NCI-H128 (cell line): ENCODE results near the gene KRTAP29-1.

Experiments
- DNase-seq: peaks from one replicate; lab custom pipeline; 2025; ENCODE audit not compliant: unreplicated experiment; lab: John Stamatoyannopoulos, UW

Gene KRTAP29-1

DNA sequence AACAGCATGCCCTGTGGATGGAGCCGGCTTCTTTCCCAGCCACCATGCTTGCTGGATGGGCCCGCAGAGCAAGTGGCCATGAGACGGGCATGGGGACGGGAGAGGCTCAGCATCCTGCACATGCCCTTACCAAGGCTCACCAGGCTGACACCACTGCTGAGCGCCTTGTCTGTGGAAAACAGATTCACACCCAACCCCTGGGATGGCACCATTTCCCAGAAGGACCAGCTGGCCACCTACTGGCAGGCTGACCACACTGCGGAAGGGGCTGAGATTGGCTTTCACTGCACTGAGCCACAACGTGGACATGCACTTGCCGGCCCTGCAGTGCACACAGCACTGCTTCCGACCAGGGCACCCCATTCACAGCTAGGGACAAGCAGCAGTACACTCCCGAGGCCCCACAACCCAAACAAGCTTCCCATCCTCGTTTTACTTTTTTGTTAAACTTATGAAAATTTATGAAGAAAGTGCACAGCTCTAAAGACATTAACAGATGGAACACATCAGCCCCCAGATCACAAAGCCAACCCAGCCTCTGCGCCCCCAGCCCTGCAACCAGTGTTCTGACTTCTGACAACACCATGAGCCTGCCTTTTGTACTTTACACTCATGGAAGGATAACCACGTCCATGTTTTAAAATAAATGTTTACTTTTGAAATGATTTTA lies 26.8 kb upstream of the KRTAP29-1 start:
- no peak for DNase-seq

DNA sequence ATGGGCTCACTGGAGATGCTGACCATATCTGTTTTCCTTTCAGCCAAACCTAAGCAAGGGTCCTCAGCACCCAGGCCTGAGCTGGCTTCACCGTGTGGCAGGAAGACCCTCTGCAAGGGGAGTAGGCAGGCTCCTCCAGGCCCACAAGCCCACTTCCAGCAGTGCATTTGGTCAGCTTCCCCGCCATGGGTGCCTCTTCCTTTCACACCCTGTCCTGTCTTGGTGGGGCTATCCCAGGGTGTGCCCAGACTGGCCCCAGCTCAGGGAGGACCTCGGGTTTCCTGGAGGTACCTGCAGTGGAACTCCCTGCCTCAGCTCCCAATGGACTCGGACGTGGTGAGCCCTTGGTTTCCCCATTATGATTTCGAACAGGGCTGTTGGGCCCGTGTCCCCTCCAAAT lies 25.6 kb upstream of the KRTAP29-1 start:
- DNase-seq = no peak

DNA sequence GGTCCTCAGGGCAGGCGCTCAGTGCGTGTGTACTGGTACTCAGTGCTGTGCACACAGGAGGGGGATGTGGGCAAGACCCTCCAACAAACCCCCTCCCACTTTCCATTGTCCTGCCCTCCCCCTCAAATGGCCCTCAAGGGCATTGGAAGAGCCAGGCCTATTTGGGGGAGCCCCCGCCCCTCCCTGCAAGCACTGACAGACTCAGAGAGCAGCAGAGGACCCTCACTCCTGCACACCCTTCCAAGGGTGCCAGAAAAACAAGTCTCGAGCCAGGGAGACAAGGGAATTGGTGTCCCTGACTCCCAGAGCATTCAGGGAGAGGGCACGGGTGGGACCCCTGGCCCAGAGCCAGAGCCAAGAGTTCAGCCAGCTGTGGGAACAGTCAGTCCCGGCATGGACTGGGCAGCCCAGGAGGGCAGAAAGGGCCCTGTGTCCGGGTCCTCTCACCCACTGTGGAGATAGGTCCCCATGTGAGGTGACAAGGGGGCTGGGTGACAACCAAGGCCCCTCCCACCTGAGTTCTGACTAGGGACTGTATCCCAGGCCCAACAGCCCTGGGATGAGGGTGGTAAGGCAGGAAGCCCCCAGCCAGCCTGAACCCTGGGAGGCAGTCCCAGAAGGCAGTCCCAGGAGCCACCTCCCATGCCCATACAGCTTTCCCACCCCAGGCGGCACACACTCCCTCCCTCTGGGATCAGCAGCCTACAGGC lies 24.9 kb upstream of the KRTAP29-1 start:
- no peak for DNase-seq

DNA sequence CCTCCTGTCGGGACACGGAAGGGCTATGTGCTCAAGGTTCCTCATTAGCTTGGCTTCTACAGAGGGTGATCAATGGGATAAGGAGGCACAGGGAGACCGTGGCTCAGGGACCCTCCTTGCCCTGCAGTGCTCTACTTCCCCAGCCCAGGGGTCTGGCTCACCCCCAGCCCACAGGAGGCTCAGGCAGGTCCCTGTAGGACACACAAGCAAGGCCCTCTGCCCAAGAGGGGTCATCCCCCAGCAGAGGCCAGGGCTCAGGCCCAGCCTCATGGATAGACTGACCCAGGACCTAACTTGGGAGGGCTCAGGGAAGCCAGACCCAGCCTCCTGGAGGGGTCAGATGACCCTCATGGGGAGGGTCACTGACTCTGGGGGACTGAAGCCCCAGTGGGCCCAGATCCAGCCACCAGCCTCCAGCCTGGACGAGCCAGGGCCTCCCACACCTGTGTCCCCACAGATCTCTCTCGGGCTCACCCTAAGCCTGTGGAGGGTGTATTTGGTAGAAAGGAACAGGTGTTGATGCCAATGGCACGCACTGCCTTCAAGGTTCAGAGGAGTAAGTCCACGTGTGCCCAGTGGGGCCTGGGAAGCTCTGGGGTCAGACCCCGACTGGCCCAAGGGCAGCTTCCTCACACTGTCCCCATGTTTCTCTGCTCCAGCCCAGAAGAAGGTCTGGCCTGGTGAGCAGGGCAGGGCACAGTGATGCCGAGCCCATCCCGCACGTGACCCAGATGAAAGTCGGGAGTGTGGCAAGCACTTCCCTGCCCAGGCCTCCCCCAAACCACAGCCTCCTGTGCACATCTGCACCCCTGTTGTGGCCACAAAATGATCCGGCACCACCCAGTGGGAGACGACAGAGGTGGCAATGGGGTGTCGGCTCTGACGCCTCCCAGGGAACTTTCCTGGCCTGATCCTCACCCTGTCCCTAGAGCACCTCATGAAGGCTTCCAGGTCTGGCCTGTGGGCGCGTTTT lies 23.8 kb upstream of the KRTAP29-1 start:
- no peak for DNase-seq

DNA sequence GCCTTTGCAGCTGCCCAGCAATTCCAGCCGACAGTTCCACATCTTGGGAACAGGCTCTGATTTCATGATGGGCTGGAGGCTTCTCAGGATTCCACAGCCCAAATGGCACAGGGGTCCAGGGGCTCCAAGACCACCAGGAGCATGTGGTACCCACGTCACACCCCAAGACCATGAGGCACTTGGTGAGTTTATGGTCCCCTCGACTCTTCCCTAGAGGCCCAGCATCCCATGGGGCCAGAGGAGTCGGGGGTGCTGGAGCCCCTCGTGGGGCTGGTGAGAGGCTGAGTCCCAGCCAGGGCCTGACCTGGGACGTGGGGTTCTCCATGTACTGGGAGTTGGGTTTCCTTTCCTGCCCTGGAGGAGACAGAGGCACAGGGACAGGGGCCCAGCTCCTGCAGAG lies 23.0 kb upstream of the KRTAP29-1 start:
- DNase-seq = no peak

DNA sequence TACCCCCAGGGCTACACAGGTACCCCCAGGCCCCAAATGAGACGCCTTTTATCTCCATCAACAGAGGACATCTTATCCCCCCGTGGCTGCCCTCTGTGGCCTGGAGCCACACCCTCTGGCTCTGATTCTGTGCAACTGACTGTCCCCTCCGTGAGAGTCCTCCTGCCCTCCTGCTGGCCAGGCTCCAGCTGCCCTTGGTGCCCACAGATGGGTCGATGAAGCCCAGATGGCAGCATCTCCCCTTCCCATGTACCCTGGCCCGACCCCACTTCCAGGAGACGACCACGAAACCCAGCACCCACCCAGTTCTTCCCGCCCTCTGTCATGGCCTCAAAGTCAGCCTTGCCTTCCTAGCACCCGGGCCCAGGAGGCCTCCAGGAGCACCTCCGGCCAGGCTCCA lies 22.5 kb upstream of the KRTAP29-1 start:
- DNase-seq = no peak

DNA sequence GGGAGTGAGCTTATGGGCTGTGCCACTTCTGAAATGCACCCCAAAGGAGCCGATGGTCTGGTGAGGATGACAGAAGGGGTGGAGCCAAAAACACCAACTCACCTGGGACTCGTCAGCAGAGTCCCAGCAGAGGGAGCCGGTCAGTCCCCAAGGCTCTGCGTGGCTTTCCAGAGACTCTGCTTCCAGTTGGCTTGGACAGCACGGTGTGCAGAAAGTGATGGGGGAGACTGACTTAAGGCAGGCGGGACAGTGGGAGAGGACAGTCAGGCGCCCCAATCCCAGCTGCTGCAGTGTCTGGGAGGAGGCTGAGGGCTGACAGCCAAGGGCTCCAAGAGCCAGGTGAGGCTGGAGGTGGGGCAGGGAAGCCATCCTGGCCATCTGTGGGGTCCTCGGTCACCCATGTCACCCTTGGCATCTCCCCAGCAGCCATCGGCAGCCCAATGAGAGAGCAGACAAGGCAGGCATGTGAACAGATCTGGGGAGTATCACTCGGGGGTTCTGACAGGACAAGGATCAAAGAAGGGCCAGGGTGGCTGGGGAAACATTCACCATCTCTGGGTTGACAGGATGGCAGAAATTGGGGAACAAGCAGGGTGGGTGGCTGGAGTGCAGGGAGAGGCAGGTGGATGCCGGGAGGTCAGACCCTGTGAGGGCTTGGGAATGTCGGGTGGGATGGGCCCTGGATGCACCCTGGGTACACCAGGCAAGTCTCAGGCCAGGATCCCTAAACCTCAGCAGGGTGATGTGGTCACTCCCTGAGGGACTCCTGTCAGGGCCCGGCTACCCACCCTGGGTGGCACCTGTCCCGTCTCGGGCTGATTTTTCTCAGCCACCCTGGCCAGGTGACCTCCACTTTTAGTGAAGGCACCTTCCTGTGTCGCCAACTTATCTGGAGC lies 21.8 kb upstream of the KRTAP29-1 start:
- DNase-seq = no peak

DNA sequence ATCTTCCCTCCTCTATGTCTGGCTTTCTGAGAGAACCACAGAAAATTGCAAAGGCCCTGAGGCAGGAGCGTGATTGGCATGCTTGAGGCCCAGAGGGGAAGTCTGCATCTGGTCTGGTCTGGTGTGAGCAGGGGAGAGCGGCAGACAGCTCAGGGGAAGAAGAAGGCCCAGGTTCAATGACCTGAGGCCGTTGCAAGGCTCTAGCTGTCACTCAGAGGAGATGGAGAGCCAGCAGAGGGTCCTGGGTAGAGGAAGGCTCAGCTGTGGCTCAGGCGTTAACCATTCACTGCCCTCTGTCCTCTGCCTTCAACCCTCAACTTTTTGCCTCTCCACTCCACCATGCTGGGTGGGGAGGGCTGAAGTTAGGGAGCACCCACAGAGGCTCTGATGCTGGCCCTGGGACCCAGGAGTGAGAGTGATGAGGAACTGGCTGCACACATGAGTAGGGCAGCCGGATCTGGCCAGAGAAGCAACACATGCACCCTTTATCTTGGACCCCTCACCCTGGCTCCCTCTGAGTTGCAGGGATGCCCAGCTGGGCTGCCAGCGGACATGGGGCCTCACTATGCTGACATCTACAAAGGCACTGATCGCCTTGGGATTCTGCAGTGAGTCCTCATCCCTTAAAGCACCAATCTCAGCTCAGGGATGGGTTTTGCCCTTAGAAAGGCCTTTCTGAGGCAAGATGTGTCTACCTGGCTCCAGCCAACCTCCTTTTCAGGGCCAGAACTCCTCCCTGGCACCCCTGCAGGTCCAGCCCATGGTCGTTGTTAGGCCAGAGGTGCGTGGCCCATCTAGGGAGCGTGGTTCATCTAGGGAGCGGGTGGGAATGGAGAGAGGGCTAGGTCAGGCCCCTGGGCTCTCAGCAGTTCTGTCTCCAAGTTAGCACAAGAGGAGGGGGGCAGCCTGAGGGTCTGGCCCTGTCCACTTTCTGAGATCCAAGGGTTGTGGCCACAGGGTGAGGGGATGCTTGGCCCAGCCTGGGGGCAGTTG lies 20.5 kb upstream of the KRTAP29-1 start:
- DNase-seq = no peak

DNA sequence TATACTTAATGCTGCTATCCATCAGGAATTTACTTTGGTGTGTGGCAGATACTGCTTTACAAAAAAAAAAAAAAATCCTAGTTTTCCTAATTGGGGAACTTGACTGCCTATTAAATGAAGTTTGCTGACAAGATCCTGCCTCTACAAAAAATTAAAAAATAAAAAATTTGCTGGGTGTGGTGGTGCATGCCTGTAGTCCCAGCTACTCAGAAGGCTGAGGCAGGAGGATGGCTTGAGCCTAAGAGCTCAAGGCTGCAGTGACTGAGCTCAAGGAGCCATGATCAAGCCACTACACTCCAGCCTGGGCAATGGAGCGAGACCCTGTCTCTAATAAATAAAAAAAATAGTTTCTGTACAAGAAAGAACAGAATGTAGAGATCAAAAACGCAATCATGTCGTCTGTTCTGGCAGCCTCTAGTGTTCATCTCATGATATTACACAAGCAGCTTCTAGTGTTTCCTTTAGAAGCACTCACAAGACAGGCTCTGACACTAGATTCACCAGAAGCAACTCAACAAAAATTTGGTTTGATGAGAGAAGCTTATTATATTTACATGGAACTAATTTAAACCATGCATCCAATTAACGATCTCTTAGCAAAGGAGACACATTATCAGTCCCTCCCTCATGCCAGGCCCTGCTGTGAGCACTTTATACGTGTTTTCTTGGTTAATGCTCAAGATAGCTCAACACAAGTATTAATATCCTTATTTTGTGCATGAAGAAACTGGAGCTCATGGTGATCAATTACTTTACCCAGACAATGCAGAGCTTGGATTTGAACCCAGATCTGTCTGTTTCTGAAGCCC lies 19.6 kb upstream of the KRTAP29-1 start:
- DNase-seq = no peak

DNA sequence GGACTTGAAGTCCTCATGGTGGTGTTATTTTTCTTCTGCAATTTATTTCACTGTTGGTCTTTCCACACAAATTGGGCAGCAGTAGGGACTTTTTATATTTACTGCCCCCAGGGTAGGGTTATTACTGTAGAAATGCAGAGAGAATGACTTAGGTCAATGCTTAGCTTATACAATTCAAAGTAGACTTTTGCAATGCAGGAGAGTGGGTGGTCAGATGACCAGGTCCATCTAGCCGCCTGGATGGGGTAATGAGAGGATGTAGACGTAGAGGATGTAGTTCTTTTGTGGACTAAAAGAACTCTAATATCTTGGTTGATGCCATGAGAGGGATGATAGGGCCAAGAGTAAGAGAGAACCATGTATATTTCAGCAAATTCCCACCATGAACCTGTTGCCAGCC lies 15.6 kb upstream of the KRTAP29-1 start:
- DNase-seq = no peak

DNA sequence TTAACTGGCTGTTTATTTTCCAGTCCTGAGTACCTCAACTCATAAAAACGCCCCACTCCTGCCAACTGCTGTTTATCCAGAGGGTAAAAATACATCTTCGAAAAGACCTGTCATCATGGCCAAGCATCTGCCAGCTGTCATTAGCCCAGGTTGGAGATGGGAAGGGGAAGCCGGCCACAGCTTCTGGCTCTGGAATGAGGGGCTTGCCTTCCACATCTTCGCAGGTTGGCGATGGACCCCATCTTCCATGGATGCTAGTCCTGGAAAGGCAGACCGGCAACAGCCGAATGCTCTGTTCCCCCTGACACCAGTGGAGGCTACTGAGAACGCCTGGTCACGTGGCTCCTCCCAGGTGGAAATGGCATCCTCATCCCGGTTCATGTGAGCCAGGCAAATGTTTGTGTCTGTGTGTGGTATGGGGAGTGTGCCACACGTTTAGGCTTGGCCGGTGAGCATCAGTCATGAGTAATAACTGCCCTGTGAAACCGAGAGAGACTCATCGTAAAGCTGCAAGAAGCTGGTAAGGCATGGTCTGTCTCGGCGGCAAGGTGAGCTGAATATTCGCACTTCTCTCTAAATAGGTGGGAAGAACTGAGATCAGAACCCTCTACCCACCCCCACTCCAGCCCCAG lies 13.3 kb upstream of the KRTAP29-1 start:
- DNase-seq = no peak

DNA sequence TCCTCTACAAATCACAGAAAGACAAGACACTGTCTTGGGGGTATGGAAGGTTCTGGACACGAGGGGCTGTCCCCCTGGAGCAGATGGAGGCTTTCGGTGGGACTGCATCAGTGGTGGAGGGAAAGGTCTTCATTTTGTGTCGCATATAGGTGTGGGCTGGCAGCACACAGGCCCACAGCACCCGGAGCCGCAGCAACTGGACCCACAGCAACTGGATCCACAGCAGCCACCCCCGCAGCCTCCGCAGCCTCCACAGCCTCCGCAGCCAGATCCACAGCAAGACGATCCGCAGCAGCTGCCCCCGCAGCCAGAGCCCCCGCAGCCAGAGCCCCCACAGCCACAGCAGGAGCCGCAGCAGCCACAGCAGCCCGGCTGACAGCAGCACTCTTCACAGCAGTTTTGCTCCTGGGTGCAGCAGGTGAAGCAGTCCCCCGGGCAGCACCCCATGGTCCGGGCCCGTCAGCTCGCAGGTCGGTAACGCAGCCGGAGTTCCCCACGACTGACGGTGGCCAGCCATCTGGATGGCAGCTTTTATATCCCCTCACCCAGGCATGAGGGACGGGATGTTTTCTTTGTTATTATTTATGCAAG lies 12.6 kb upstream of the KRTAP29-1 start, which contains the start of gene KRTAP17-1:
Gene KRTAP17-1 (minus strand): TSS at position 507 of the 591 bp plus-strand sequence. CDS start 60 bp downstream, at position 447.
- DNase-seq = no peak

DNA sequence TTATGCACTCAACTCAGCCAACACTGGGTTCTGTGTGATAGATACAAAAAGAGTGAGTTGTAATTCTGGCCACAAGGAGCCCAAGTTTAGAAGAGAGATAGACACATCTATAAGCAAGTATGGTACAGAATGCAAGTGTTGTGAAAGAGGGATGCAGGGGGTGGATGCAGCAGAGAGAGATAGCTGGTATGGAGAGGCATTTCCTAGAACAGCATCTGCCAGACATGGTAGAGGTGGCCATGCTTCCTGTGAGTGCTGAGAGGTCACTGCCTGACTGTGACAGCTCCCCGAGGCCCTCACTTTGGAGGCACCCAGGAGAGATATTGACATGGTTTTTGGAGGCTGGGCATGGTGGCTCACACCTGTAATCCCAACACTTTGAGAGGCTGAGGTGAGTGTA lies 8.5 kb upstream of the KRTAP29-1 start:
- no peak for DNase-seq

DNA sequence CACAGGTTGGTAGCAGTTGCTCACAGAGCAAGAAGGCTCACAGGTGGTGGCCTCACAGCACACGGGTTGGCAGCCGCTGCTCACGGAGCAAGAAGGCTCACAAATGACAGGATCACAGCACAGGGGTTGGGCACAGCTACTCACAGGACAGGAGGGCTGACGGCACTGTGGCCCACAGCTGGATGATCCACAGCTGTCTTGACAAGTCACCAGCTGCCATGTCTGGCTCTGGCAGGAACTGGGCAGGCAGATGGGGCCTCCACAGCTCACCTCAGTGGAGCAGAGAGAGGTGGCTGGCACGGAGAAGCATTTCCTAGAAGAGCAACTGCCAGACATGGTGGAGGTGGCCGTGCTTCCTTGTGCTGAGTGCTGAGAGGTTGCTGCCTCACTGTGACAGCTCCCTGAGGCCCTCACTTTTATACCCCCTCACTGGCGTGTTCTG lies 6.3 kb upstream of the KRTAP29-1 start, which contains the start of gene KRTAP16-1:
Gene KRTAP16-1 (minus strand): TSS at position 392 of the 442 bp plus-strand sequence. CDS start 56 bp downstream, at position 336.
- no peak for DNase-seq

DNA sequence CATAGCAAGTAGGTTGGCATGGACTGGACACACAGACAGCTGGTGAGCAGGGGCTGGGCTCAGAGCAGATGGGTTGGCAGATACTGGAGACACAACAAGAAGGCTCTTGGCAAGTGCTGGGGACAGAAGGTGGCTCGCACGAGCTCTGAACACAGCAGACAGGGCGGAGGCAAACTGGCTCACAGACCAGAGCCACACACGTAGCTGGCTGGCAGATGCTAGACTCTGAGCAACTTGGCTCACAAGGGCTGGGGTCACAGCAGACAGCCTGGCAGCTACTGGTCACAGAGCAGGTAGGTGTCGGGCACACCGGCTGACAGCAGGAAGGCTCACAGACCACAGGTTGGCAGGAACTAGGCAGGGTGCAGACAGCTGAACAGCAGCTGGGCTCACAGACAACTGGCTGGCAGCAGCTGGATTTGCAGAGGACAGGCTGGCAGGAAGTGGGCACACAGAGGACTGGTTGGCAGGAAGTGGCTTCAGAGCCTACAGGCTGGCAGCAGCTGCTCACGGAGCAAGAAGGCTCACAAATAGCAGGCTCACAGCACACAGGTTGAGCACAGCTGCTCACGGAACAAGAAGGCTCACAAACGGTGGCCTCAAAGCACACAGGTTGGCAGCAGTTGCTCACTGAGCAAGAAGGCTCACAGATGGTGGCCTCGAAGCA lies 5.7 kb upstream of the KRTAP29-1 start:
- DNase-seq = no peak

DNA sequence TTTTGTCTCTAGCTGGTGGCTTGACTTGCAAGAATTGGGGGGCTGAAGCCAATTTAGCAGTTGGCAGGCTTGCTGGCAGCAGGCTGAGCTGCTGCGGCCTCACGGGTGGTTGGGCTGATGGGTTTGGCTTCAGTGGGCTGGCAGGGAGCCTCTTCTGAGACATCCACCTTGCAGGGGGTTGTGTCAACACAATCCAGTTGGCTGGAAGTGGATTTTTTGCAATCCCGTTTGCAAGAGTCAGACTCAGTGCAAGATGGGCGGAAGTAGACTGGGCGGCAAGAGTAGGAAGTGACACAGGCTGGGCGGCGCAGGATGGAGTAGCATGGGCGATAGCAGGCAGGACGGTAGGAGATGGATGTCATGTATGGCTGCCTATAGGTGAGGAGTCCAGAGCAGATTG lies 5.0 kb upstream of the KRTAP29-1 start:
- no peak for DNase-seq

DNA sequence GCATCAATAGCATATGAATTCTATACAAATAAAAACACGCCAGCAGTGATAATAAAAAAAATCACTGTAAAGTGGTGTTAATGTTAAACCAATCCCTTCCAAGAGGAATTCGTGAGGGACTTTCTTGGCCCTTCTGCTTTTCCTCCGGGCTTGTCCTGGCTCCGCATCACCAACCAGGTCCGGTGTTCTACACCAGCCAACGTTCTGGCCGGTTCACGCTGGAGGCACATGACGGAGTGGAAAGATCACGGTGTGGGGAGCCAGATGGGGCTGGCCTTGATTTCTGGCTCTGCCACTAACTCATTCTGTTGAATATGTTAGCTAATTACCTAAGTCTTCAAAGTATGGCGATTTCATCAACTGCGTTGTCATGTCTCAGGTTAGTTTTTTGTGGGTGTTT lies 1.4 kb upstream of the KRTAP29-1 start:
- no peak for DNase-seq
